NCI-H146 treated with DMSO at 0.1 percent for 48 hours (cell line): ENCODE results near the gene ANXA1.

Source experiments
- DNase-seq: peaks from one replicate; lab custom pipeline; 2025; ENCODE audit not compliant: unreplicated experiment; lab: John Stamatoyannopoulos, UW

ANXA1 gene

DNA sequence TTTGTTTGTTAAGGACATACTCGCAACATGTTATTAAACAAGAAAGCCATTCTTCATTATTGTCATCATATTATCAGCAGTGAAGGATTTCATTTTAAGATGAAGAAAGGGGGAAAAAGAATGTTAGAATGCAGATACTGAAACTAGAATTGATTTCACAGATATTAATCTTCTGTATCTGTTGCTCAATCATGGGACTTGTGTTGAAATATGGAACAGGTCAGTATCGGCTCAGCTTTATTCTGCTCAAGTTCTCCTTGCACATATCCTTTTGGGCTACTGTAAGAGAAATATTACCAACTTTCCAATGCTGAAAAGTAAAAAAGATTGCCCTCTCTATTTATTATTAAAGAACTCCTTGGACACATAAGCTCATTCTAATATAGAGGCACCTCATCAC, 13.8 kb upstream of the ANXA1 start:
- DNase-seq: no peak

DNA sequence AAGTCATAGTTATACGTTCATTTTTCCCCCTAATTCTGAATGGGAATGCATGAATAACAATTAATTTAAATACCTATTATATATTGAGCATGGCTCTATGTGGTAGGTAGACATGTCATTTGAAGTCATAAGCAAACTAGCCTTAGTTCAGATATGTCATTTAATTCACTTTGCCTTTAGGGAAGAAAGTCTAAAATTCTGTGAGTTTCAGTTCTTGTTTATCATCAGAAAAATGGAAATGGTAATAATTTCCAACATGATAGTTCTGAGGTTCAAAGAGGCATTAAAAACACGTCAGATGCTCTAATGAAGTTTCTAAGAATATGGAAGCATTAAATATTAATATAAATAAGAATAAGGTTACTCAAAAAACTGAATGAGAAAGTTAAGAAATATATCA, 13.1 kb upstream of the ANXA1 start:
- DNase-seq: no peak

DNA sequence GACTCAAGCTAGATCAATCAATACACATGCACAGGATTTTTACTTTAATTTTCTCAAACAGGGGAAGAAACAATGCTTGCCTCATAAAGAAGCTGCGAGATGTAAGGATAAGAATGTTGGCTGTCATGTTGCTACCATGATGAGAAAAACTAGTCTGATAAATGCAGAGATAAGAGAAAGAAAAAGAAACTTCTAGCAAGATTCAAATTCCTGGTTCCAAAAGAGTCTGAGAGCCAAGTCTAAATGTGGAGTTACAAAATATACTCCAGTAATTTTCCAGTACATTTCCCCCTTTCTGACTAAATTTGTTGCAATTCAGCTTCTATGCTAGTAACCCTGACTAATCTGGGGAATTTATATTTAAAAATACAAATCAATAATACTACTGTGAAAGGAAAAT, 10.4 kb upstream of the ANXA1 start:
- no peak for DNase-seq

DNA sequence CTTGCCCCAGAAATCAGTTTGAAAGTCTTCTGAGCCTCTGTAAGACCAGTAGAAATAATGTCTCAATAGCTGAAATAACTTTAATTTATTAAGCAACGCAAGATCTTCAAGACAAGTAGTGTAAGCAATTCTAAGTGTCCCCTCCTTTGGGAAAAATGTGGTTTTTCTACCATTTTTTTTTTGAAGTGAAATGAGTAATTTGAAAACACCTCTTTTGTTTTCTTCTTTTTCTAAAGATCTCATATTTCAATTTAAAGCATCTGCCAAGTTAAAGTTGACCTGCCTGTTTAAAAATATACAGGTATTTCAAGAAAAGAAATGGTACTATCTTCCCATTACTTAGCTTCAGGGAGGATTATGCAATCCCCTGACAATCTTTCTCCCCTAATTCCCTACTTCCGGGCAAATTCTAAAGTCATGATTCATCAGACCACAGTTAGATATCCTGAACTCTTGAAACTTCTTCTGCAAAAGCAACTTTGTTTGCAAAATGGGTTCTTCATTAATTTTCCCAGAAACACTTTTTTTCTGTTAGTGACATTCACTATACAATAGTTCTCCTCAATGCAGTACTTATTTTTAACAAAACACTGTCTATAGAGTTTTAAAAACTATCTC, 7.8 kb upstream of the ANXA1 start:
- no peak for DNase-seq

DNA sequence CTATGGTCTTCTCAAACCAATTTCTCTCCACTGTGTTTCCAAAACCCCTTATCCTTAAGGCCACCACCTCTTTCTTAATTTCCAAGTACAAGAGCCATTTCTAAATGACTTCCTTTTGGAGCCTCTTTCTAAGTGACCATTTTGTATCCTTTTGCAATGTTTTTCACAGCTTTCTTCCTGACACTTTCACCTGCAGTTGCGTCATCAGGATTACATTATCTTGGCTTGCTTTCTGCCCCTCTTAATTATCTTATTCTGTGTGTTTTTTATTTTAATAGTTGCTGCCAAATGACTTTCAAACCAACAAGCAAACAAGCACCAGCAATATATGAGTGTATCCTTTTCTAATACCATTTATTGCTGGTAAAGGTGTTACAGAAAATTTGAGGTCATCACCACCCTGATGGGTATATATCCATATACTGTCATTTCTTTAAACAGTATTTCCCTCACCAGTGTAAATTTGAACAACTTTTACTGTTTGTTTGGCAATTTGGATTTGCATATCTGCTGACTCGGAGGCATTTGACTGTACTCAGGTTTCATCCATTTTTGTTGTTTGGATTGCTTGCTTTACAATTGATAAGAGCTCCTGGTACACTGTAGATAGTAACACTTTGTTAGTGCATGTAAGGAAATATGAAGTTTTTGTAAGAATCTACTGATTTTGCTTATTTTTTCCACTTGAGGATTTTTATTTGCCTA, 5.4 kb upstream of the ANXA1 start:
- no peak for DNase-seq

DNA sequence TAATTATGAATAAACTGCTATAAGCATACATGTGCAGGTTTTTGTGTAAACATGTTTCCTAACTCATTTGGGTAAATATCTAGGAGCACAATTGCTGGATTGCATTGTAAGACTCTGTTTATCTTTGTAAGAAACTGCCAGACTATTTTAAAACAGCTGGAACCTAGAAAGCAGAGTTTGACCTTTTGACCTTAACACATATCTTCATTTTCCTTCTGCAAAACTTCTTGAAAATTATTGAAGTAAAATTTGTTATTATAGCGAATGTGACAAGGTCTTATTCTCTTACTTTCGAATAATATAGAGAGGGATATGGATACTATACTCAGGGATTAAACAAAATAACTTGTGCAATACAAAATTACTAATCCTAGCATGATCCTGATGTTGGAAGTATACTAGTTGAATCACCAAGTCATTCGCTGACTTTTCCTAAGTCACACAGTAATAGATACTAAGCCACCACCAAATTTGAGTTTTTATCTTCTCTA, 3.2 kb upstream of the ANXA1 start:
- no peak for DNase-seq

DNA sequence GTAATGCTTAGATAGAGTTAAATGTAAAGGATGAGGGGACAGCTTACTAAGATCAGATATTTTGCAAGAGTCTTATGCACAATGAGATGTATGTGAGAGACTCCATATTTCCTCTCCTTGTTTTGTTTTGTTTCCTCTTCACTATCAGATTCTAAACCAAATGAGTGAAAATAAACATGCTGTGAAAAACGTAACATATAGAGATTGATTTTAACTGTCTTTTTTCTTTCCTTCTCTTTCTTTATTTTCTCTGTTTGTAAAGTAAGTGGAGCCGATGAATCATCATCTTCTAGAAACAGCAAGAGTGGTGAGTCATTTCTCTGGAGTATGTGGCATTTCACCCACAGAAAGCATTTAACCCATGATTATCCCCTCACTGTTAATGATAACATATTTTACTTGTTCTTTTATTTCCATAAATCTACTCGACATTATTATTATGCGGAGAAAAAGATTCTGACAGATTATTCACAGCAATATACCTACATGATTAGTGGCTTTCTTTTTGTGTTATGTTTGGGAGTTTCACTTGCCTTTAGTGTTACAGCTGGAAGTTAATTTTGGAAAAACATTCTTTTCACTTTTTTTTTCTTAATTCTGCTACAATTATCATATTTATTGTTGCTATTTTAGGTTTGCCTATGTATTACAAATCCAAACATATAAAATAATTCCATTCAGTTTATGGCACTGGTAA, 2.1 kb upstream of the ANXA1 start:
- DNase-seq: no peak

DNA sequence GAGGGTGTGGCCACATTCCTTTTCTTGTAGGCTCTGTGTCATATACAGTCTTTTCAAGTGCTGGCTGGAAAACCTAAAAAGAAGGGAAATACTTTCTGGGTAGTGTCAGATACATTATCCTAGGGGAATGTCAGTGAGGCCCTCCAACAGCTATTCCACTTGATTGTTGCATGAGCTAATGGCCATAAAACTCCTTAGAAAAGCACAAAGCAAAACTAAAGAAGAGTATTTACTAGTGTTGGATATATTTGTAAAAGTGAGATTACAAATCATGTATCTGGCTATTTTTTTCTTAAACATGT, 829 bp downstream of the ANXA1 start:
- DNase-seq: no peak

DNA sequence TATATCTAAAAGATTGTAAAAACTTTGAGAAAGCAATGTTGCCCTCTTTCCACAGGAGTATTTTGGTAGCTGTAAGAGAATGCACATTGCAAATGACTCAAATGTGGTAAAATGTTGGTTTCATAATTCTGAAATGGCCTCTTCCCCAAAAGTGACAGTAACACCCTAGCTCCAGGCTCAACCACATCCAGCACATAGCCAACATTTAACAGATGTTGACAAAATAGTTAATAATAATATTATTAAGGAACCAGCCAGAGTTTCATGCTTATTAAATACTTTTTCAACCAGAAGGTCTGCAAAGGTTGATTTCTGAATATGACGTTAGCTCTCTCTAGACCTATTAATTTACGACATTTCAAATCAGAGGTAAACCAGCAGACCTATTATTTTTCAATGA, 1.3 kb downstream of the ANXA1 start:
- no peak for DNase-seq

DNA sequence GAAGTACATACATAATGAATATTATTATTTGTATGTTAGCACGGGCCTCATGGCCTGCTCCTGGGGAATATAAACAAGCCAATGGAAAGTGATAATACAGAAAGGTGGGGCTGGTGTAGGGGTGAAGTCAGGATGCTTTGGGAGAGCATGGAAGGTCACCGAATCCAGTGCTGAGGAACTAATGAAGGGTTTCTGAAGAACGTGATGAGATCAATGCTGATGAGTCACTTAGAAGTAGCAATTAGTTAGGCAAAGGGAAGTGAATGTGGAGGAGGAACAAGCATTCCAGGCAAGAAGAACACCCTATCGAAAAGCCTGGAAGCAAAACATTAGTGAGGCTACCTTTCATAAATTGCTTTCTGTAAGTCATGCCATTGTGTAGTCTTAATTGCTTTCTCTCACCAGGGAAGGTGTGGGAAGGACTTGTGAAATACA, 2.1 kb downstream of the ANXA1 start:
- no peak for DNase-seq

DNA sequence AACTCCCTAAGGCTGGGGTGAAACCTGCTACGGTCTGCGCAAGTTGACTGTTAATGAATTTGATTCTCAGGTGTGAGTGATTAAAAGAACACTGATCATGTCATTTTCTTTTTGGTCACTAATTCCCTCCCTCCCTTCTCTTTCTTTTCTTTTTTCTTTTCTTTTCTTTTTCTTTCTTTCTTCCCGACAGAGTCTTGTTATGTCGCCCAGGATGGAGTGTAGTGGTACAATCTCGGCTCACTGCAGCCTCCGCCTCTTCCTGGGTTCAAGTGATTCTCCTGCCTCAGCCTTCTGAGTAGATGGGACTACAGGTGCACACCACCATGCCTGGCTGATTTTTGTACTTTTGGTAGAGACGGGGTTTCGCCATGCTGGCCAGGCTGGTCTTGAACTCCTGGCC, 2.6 kb downstream of the ANXA1 start:
- DNase-seq: no peak

DNA sequence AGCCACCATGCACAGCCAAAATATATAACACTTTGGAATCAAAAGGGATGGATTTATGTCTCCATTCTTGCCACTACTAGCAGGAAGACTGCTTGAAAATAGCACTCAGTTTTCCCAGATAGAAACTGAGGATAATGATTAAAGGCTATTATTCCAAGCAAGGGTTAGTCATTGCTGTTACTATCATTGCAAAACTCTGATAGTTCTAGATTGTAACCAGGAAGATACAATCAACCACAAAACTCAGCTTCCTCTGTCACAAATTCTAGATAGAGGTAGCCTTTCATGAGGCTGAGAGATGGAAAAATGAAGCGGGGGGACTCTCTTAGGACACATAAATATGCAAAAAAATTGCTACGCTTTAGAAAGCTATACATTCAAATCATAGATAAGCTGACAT, 3.1 kb downstream of the ANXA1 start:
- DNase-seq: no peak

DNA sequence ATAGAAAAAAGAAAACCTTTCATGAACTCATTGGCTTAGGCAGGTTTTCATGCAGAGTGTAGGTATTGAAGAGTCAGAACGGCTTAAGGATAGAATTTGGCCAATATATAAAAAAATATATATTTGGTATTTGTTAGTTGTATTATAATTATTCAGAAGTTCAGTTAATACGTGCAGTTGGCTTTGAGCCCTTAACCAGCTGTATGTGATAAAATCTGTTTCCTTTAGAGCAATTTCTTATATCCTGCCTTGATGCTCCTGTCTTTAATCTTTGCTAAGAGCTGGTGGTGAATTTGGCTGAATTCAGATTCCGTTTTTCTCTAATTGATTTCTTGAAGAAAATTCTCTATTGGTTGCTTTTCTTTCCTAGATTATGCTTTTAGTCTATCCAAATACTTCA, 3.7 kb downstream of the ANXA1 start:
- no peak for DNase-seq

DNA sequence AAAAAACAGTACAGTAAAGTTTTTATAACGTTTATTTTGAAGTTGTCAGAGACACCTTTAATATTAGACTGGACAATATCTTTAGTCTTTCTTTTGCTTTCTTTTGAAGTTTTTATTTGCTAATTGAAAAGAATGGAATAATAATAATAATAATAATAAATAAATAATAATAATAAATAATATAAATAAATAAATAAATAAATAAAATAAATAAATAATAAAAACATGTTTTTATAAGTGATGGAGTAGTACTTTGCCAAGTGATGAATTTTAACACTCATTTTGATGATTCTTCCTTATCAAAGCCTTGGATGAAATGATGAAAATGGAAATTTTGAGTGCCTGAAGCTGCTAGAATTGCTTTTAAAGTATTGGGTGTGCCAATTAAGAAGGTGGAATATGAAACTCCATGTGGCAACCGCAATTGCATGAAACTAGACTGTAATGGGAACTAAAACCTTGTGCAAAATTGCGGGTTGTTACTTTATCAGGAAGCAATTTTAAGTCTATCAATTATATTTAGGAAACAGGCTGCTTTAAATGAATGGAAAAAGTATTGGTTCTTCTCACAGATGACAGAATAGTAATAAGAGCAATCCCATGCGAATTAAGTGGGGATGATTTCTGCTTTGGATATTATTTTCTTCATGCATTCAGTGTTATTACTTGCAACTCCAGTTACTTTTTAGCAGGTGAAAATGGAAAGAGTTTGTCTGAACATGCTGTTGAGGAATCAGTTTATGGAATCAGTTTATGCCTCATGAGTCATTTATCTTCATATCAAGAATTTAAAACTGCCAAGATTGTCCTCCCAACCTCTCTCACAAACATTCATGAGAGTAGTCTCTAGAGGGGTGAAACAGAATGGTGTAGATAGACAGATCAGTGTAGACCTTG, 4.6 kb downstream of the ANXA1 start:
- DNase-seq: no peak

DNA sequence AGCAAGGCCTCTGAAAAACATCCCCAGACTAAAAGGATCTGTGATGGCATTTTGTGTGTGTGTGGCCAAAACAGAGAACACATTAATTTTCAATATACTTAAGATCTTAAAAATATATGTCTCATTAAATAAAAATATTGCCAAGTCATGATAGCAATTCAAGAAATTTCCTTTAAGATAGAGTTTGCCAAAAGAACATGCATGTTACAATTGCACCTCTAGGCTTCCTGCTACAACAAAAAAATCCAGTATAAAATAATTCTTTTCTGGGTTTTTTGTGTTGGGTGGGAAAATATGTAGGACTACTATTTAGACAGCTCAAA, 5.2 kb downstream of the ANXA1 start:
- DNase-seq: no peak

DNA sequence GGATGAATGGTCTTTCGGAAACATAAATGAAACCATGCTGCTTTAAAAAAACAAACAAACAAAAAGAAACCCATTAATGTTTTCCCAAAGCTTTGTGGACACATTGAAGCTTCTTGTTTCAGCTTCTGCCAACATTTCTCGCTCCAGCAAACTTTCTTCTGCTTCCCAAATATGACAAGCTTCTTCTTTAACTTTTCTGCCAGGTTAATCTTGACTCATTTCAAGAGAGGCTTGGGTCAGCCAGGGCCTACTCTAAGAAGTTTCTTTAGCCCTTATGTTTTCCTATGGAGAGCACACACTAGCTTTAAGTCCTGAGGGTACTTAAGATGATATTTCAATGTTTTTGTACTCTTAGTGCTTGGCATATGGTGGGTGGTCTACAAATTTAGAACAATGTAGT, 6.1 kb downstream of the ANXA1 start:
- no peak for DNase-seq

DNA sequence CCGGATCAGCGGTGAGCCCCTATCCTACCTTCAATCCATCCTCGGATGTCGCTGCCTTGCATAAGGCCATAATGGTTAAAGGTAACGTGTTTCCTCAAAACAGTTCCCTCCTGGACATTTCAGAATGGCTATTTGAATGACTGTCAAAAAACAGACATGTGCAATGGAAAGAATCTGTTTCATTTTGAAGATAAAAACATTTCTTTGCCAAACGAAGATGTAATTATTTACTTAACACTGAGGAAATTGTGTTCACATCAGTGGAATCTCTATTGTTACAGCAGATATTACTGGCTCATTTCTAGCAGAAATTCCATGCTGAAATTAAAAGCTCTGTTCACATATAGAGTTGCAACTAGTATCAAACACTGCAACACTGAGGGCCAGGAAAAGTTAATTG, 7.1 kb downstream of the ANXA1 start:
- DNase-seq: no peak

DNA sequence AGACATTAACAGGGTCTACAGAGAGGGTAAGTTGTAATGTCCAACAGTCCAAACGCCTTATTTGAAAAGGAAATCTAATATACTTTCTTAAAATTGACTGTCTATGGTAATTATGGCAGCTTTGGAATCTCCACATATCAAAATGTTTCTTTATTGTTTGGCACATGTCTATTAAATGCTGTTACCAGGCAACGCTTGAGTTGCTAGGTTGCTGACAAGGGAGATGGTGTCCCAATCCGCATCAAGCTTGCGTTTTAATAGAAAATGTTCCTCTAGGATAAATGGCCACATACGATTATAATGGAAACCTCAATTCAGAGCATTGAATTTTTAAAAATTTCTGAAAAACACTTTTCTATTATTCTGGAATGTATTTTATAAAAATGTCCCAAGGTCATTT, 9.2 kb downstream of the ANXA1 start:
- no peak for DNase-seq

DNA sequence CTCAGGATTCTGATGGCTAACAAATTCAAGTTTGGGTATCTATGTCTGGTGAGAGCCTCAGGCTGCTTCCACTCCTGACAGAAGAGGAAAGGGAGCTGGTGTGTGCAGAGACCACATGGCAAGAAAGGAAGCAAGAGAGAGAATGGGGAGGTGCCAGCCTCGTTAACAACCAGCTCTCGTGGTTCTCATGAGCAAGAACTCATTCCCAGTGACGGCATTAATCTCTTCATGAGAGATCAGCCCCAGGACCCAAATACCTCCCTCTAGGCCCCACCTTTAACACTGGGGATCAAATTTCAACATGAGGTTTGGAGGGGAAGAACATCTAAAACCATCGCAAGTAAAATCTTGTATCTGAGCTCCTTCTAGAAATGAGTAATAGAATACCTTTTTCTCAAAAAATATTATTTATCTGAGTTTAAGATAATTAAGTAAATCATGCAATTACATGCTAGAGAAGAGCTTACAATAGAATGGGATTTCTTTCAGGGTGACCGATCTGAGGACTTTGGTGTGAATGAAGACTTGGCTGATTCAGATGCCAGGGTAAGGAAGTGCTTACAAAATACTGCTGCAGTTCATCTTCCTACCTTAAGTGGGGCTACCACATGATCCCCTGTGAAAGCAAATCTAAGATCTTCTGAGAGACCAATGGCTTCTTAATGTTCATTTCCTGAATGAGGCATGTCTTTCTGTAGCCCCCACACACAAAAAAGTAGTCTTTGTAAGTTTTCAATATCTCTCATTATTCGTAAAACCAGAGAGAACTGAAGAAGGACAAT, 11.5 kb downstream of the ANXA1 start:
- DNase-seq: no peak

DNA sequence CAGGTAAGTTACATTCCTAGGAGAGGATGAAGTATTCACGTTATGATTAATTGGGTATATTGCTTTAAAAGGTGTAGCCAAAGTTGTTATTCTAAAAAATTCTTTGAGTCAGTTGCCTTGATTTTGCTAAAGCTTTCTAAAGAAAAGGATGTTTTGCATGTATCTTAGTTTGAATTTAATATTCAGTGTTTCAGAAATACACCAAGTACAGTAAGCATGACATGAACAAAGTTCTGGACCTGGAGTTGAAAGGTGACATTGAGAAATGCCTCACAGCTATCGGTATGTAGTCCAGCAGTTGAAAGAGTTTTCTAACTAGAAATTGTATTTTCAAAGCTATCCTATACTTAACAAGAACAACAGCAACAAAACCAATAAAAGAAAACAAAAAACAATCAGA, 14.2 kb downstream of the ANXA1 start:
- no peak for DNase-seq

DNA sequence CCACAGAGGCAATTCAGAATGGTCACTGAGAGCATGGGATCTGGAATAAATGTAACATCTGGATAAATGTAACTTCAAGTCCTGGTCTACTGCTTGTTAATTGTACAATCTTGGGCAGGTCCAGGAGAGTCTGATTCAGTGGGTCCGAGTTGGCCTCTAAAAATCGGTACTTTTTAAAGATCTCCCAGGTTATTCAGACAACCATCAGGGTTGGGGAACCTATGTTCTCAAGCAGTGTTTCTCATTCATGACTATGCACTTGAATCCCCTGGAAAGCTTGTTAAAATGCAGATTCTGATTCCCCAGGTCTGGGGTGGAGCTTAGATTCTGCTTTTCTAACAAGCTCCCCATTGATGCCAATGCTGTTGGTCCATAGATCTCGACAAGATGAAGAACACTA, 14.8 kb downstream of the ANXA1 start:
- DNase-seq: no peak
